Activated T-cell treated with anti-CD3 and anti-CD28 coated beads for 48 hours (primary cell): Measurements from ENCODE around the gene CD52.

ENCODE experiments used
- DNase-seq: peaks from one replicate; pipeline ENCODE4 v3.0.0-alpha.2; 2020; ENCODE audit warnings: low read depth

The CD52 gene, protein sequence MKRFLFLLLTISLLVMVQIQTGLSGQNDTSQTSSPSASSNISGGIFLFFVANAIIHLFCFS

DNA sequence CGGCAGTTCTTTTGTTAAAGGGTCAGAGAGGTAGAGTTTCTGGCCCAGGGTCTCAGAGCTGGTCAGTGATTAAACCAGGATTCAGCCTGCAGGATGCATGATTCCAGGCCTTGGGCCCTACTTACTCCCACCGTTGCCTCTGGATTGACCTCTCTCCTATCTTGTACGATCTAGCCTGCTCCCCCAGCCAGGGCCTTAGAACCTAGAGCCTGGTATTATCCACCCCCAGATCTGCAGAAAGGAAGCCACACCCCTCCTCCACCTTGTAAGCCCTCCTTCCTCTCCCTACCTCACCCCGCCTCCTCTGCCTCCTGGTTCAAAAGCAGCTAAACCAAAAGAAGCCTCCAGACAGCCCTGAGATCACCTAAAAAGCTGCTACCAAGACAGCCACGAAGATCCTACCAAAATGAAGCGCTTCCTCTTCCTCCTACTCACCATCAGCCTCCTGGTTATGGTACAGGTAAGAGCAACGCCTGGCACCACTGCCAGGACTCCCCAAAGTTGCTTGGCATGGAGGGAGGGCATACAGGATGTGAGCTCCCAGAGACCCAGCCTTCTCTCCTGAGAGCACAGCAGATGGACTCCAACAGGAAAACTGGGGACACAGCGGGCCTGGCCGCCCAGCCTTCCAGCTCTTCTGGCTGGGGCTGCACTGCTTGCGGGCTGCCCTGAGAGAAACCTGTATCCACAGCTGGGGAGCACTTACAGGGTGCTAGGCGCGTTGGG lies at the start of gene CD52:
Gene CD52, plus strand, starts transcription at position 347 of the 726 bp plus-strand sequence. Its CDS starts 60 bp downstream, at position 407.
- DNase-seq = peak; percentile 45

DNA sequence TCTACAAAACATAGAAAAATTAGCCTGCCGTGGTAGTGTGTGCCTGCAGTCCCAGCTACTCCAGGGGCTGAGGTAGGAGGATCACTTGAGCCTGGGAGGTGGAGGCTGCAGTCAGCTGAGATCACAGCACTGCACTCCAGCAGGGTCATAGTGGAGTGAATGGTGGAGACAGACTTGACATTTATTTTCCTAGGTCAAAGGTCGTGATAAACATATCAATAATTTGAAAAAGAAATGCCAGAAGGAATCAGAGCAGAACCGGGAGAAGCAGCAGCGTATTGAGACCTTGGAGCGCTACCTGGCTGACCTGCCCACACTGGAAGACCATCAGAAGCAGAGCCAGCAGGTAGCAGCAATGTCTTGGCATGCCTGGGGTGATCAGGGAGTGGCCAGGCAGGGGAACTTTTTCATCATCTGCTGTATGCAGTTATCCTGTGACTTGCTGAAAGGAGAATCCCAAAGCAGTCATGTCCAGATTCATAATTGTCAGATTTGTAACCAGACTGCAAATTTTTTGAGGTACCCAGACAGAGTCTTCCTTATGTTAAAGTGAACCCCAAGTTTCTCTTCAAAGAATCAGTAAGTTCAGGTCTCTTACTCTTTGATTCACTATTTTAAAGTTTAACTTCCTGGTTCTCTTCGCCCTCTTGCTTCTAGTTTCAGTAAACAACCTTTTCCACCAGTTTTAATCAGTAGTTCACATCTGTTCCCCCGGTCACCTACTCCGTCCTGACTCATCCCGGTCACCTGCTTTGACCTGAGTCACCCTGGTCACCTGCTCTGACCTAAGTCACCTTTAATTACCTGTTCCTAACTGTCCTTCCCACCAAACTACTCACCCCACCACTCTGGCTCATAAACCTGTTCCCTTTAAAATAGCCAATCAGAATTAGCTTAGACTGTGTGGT lies 49.2 kb upstream of the CD52 start:
- DNase-seq = no peak

DNA sequence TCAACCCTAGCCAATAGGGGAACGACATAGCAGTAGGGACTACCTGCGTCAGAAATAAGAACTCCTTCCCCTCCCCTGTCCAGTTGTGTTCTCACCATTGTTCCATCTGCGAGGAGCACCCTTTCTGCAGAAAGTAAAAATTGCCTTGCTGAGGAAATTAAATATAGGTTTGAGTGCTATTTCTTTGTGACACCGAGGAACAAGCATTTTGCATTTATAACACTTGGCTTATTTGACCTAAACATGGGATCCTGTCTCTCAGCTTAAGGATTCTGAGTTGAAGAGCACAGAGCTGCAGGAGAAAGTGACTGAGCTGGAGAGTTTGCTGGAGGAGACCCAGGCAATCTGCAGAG lies 48.6 kb upstream of the CD52 start:
- no peak for DNase-seq

DNA sequence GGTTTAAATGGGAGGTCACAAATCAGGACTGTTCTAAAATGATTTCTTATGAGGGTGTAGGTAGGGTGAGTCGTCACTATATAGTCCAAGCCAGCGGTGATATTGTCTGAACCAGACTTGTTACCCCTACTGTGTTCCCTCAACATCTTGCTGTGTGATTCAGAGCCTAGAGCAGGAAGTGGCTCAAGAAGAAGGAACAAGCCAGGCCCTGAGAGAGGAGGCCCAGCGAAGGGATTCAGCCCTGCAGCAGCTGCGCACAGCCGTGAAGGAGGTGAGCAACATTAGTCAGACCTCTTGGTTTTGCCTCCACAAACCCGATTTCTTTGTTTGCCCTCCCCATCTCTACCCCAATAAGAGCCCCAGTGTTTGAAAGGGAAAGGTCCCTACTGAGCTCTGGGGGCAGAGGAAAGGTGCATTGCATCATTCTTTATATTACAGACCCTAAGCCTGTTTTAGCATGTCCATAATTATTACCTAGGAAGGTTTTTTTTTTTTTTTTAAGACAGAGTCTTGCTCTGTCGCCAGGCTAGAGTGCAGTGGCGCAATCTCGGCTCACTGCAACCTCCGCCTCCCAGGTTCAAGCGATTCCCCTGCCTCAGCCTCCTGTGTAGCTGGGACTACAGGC lies 42.8 kb upstream of the CD52 start:
- DNase-seq = no peak

DNA sequence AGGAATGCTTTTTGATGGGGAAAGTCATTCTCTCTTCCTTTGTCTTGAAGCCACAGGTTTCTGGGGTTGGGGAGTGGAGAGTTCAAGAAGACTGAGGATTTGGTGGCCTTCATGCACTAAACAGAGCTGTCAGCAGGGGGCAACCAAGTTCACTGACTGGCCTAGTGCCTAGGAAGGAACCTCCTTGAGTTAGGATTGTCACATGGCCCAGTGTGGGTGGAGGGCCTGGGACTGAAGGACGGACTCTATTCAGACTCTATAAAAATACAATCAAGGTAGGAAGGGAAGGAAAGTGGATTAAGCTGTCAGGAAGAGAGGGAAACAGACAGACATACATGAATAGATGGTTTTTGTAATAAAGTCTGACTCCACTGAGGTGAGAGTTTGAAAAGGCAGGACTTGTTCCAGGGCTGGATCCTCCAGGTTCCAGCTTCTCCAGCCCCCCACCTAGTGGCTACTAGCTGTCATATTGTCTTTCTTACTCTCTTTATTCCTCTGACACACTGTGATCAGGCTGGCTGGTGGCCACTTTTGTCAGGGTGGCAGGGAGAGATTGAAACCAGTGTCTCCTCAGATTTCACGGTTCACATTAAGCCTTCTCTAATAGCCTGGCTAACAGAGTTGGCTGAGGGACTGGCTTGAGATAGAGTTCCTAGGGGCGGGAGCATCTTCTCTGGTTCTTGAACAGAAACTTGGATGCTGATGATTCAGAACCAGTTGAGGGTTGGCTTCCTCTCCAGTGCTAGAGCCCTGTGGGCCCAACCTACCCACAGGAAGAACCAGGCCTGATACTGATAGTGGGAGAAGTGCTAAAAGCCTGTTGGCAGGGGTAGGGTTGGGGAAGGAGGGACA lies 42.0 kb upstream of the CD52 start:
- DNase-seq = peak; percentile 71

DNA sequence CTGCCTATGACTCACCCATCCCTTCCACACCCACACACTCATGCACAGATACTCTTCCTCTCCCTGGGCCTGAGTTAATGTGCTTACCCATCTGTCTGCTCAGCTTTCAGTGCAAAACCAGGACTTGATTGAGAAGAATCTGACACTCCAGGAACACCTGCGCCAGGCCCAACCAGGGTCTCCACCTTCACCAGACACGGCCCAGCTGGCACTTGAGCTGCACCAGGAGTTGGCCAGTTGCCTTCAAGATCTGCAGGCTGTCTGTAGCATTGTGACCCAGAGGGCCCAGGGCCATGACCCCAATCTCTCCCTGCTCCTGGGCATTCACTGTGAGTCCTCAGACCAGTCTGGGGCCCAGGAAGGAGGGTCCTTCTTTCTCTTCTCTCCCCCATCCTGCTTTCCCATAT lies 41.3 kb upstream of the CD52 start:
- no peak for DNase-seq

DNA sequence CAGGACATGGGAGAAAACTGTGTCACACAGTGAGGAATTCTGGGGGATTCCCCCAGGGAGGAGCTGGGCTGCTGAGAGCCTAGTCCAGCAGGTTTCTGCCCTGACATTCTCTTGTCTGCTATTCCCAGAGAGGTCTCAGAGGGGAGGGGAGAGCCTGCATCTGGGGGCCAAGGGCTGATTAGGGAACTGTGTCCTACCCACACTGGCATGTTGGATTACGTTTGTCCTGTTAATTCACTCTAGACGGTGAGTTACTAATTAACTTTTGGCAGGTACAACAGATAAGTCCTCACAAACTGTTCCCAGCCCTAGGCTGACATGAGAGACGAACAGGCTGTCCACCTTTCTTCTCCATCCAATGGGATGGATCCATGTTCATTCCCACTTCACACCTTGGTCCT lies 40.5 kb upstream of the CD52 start:
- no peak for DNase-seq

DNA sequence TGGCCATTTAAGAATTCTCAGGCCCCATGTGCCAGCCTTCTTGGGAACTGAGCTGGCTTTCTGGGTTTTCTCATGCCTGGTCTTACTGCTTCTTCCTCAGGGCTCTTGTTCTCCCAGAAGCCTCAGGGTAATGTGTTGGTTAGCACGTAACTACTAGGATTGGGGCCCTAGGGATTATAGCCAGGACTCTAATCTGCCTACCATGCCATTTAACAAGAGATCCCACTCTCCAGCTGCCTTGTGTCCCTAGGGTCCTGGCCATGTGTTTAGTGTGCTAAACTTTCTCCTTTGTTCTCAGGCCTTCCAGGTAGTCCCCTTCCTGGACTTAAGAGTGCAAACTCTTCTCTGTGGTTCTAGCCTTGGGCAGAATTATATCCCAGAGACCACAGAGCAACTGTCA lies 40.0 kb upstream of the CD52 start:
- no peak for DNase-seq

DNA sequence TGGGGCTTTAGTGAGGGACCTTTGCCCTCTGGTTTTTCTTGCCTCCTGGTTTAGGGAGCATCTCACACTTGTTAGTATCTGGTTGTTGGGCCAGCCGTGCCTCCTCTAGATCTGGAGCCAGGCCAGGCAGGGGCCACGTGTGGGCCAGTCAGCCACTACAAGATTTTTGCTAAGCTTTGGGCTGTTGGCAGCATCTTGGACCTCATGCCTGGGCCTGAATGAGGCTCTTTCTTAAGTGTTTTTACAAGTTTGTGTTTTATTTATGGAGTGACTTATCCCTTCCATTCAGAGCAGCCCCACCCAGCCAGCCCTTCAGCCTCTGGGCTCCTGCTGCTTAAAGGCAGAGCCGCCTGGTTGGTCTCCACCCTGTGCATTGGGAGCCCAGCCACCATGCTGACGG lies 39.5 kb upstream of the CD52 start:
- no peak for DNase-seq

DNA sequence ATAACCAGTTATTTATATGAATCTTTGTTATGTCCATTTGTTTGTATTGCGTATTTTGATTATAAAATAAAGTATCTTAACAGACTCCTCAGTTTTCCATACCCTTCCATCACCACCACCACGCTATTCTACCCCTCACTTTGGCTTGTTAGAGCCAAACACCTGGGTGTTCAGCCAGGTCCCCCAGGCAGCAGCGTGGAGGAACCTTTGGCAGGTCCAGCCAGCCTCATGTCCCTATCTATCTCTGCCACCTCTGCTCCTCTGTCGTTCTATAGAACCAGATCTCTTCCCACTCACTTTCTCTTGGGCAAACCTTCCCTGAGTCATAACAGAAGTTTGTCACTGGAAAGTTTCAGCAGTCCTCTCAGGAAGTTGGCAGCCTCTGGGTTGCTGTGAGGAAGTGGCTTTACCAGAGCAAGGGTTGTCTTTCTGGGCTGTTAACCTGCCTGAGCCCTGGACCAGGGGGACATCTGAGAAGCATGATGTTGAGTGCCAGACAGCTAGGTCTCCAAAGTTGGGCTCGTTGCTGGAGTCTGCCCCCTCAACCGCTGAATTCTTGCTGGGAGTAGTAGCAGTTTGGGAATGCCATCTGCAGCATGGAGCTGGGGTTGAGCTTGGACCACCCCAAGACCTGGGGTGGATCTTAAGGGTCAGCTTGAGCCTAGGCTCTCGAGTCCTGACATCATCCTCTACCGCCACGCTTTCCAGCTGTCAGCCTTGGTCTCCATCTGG lies 38.9 kb upstream of the CD52 start:
- DNase-seq = no peak

DNA sequence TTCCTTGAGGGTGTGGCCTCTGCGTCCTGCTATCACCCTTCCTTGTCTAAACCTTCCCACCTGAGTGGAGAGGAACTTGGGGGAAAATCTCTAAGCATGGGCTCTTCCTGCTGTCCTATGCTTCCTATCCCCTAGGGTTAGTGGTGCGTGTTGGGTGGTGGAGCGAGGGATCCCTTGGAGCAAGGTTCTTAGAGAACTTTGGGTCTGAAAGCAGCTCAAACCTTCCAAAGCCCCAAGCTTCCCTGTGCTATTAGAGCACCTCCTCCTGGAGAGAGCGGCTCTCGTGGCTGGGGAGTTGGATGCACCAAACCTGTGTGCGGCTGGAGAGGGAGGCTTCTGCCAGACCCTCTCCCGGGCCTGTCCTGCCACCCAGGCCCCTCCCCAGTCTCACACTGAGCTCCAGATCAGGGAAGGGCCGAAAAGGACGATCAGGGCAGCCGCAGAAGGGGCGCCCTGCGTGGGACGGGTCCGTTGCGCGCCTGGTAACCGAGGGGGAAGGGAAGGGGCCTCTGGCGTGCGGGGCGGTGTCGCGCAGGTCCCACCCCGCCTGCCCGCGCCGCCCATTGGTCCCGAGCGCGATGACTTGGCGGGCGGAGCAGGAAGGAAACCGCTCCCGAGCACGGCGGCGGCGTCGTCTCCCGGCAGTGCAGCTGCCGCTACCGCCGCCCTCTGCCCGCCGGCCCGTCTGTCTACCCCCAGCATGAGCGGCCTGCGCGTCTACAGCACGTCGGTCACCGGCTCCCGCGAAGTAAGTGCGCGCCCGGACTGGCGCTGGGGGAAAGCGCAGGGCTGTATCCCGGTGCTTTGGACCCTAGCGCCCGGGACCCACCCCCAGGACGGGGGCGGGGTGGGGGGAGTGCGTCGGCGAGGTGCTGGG lies 38.1 kb upstream of the CD52 start, which contains the start of gene SH3BGRL3:
Gene SH3BGRL3, plus strand, starts transcription at position 631 of the 877 bp plus-strand sequence. Its CDS starts 70 bp downstream, at position 701.
- DNase-seq = peak; percentile 86

DNA sequence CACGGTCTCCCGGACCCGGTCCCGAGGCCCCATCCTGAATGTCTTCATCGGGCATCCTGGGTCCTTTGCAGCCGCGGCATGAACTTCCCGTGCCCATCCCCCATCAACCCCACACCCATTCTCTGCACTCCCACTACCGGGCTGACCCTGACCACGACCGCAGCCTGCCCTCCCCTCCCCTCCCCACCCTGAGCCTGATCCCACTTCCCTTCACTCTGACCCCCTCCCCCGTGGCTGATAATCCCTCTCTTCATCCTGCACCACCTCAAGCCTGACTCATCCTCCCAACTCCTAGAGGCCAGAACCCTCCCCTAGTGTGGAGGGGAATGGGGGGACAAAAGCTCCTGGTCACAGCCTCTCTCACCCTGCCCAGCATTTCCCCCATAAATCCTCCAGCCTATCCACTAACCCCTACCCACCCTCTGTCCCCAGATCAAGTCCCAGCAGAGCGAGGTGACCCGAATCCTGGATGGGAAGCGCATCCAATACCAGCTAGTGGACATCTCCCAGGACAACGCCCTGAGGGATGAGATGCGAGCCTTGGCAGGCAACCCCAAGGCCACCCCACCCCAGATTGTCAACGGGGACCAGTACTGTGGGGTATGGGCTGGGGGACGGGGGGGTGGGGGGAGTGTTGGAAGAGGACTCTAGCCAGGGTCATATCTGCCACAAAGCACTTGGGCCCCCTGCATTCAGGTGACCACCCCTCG lies 37.3 kb upstream of the CD52 start:
- no peak for DNase-seq

DNA sequence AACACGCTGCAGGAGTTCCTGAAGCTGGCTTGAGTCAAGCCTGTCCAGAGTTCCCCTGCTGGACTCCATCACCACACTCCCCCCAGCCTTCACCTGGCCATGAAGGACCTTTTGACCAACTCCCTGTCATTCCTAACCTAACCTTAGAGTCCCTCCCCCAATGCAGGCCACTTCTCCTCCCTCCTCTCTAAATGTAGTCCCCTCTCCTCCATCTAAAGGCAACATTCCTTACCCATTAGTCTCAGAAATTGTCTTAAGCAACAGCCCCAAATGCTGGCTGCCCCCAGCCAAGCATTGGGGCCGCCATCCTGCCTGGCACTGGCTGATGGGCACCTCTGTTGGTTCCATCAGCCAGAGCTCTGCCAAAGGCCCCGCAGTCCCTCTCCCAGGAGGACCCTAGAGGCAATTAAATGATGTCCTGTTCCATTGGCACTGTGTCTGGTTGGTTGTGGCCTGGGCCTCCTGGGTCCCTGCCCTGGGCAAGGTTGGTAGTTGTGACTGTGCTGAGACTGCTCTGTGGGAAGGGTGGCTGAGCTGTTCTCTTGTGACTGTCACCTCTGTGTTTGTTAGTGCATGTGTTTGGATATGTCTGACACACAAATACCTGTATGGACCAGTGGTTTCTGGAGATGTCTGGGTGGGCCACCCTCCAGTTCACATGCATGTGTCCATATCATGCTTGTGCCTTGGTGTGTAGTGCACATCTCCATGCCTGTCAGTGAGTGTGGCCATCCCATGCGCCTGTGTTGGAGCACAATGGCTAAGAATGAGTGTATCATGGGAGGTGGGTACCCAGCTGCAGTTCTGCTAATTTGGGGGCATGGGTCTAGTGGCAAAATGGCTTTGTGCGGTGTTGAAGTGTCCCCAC lies 36.4 kb upstream of the CD52 start:
- no peak for DNase-seq

DNA sequence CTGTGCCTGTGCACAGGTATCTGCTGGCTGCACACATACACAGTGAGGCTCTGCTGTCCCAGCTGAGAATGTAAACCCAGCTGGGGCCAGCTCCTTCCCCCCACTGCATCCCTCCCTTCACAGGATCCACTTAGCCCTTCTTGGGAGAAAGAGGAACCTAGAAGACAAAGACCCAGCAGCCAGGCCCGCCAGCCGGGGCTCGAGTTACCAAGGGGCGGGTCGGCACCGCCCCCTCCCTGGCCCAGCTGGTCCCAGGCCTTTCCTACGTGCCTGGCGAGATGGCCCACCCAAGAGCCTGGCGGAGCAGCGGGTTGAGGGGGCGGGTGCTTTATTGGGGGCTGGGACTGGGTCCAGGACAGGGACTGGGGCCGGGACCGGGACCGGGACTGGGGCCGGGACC lies 35.8 kb upstream of the CD52 start:
- no peak for DNase-seq

DNA sequence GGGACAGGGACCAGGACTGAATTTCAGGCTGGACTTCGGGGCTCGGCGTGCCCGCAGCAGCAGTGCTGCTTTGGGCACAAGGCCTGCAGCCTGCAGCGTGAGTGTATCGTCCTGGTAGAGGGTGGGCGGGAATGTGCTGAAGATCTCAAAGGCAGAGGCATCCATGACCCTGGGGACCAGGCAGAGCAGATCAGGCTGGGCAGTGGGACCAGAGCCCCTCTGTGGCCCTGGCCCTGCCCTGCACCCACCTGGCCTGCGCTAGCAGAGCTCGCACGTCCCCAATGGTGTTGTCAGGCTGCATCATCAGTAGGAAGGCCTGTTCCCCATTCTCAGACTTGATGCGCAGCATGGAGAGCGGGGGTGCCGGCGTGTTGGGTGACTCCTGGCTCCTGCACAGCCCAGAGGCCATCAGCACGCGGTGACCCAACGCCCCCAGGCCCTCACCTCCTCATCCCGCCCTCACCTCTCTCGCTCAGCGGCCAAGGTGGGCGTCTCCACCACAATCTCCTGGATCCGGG lies 35.3 kb upstream of the CD52 start:
- no peak for DNase-seq

DNA sequence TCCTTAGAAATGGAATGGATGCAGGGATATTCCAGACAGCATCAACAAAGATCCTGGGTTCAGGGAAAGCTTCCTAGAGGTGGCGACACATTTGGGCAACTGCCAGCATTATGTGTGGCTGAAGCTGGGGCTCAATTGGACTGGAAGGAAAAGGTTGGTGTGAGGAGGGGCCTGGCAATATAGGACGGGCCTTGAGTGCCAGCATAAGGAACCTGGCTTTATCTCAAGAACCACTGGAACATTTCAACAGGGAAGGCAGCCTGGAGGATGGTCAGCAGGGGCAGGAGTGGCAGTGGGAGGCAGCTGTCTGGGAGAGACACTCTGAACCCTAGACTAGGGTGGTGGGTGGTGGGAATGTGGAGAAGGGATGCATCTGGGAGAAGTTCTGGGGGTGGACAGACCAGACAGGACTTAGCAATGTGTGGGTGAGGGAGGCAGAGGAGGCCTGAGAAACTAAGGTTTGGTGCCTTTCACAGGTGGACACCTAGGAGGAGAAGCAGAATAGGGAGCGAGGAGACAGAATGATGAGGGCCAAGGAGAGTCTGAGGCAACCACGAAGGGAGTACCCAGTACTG lies 34.4 kb upstream of the CD52 start:
- no peak for DNase-seq

DNA sequence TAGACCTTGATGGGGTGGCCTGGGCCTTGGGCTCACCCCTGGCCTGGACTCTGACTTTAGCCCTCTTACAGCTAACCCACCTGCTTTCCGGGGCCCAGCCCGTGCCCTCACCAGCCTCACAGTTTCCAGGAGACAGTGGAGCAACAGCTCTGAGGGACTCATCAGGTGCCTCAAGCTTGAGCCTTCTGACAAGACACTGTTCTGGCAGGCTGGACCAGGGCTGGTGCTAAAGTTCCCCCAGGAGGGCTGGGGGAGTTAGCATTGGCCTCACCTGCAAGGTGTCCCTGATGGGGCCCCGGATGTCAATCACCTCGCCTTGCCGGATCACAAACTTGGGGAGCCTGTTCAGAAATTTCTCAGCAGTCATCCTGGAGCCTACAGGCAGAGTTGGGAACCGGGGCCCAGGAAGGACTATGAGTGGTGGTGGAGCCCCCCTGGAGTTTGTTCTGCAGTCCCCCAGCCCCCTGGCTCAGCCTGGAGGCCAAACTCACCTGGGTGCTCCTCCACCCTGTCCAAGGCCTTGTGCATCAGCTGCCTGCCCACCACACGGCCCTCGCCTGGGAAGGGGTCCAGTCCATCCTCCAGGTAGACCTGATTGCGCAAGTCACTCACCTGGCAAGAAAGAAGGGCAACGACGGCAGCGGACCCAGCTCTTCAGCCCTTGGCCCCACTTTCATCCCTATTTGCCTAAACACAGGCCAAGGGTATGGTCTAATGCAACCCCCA lies 33.7 kb upstream of the CD52 start:
- no peak for DNase-seq
